ENCODE results near the gene PLPPR3.

PLPPR3 gene, protein sequence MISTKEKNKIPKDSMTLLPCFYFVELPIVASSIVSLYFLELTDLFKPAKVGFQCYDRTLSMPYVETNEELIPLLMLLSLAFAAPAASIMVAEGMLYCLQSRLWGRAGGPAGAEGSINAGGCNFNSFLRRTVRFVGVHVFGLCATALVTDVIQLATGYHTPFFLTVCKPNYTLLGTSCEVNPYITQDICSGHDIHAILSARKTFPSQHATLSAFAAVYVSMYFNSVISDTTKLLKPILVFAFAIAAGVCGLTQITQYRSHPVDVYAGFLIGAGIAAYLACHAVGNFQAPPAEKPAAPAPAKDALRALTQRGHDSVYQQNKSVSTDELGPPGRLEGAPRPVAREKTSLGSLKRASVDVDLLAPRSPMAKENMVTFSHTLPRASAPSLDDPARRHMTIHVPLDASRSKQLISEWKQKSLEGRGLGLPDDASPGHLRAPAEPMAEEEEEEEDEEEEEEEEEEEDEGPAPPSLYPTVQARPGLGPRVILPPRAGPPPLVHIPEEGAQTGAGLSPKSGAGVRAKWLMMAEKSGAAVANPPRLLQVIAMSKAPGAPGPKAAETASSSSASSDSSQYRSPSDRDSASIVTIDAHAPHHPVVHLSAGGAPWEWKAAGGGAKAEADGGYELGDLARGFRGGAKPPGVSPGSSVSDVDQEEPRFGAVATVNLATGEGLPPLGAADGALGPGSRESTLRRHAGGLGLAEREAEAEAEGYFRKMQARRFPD

DNA sequence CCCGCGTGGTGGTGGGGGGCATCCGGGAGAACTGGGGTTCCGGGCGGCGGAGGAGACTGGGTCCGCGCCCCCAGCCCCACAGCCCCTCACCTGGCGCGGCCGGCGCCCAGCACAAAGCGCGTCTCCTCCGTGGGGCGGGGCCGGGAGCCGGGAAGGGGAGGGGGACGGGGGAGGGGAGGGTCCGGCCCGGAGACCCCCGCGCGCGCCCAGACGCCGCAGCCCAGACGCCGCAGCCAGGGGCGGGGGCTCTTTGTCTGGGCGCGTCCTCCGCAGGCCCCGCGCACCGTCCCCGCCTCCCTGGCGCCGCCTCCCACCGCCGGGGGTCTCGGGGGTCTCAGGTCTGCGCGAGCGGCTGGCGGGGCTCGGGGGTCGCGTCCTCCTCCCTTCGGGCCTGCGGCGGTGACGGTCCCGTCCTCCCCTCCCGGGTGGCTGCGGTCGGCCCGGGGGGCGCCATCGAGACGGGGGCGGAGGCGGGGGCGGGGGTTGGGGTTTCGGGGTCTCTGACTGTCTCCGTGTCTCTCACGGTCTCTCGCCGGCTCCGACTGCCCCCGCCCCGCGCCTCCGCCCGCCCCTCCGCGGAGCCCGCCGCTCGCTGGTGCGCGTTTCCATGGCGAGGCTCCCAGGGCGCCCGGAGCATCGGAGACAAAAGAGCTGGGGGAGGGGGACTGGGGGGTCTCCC lies at the start of gene PLPPR3:
TSS of gene PLPPR3 (minus strand) at position 131 of the 679 bp plus-strand sequence. CDS start 396 bp downstream, outside the sequence.
- no peak for DNase-seq (ENCODE audit: low read depth)

- DNase-seq (ENCODE audit: low read depth) = no peak
Measured at GRCh38 chr19:870963-871401, 49.2 kb upstream of the PLPPR3 start.

DNA sequence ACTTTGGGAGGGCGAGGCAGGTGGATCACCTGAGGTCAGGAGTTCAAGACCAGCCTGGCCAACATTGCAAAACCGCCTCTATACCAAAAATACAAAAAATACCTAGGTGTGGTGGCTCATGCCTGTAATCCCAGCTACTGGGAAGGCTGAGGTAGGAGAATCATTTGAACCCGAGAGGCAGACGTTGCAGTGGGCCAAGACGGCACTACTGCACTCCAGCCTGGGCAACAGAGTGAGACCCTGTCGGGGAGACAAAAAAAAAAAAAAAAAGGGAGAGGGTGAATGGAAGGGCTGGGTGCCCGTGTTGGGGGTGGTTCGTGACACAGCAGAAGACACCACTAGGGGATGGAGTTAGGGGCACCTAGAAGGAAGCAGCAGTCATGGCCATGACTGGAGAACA lies 48.6 kb upstream of the PLPPR3 start:
- DNase-seq (ENCODE audit: low read depth) = no peak

- DNase-seq (ENCODE audit: low read depth) = peak; percentile 93
Measured at GRCh38 chr19:869245-870177, 47.8 kb upstream of the PLPPR3 start.

GRCh38 chr19:868458-869244 lies 46.9 kb upstream of the PLPPR3 start:
- no peak for DNase-seq (ENCODE audit: low read depth)

DNA sequence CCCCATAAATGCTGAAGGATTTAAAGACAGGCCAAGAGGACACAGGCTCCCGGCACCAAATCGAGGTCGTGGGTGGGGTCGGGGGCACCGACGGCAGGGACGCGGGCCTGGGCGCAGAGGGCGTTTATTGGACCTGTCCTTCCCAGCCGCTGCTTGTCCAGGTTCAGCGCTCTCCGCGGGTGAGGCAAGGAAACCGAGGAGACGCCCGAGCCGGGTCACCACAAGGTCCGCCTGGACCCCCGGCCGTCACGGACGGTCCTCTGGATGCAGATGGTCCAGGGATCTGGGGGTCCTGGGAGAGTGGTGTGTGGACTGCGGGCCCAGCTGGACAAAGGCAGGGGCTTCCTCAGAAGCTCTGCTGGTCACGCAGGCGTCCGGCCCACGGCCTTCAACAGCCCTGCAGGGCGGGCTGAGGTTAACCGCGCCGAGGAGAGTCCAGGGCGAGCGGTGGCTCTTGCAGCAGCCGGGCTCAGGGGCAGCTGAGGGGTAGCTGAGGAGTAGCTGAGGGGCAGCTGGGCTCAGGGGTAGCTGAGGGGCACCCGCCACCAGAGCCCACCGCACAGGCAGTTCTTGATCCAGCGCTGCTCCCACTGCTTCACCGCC lies 46.2 kb upstream of the PLPPR3 start:
- no peak for DNase-seq (ENCODE audit: low read depth)

DNA sequence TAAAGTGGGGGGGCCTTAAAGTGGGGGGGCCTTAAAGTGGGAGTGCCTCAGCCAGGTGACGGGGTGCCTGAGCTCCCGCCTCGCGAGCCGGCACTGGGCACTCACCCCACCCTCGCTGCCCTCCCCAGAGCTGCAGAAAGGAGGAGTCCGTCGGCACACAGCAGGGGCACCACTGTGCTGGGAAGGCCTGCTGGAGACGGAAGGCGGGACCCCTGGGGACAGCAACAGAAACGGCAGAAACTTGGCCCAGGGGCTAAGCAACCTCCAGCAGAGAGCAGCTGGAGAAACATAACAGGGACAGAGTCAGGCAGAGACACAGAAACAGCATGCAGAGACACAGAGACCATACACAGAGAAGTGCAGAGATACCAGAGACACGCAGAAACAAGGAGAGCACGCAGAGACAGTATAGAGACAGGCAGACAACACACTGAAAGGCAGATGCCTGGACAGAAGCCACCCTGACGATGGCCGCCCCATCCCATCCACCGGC lies 45.6 kb upstream of the PLPPR3 start:
- no peak for DNase-seq (ENCODE audit: low read depth)

DNA sequence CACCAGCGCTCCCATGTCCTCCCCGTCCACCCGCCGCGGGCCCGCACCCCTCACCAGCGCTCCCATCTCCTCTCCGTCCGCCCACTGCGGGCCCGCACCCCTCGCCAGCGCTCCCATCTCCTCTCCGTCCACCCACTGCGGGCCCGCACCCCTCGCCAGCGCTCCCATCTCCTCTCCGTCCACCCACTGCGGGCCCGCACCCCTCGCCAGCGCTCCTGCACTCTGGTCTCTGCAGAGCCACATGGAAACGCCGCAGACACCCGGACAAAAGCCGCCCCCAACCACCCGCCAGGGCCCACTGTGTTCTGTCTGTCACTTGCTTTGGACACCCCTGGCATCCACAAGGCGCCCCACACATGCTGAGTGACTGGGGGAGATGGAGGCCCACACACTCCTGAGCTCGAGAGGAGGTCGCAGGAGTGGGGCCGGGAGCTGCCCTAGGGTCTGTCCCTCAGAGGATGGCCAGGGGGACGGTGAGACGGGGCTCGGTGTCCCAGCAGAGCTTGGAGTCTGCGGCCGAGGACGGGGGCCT lies 45.1 kb upstream of the PLPPR3 start:
- no peak for DNase-seq (ENCODE audit: low read depth)

DNA sequence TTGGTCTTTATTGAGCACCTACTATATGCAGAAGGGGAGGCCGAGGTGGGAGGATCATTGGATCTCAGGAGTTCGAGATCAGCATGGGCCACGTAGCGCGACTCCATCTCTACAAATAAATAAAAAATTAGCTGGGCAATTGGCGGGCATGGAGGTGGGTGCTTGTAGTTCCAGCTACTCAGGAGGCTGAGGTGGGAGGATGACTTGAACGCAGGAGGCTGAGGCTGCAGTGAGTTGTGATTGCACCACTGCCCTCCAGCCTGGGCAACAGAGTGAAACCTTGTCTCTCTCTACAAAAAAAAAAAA lies 41.5 kb upstream of the PLPPR3 start:
- no peak for DNase-seq (ENCODE audit: low read depth)

- no peak for DNase-seq (ENCODE audit: low read depth)
Measured at GRCh38 chr19:862581-863314, 41.0 kb upstream of the PLPPR3 start.

GRCh38 chr19:861756-862580 lies 40.2 kb upstream of the PLPPR3 start:
- no peak for DNase-seq (ENCODE audit: low read depth)

DNA sequence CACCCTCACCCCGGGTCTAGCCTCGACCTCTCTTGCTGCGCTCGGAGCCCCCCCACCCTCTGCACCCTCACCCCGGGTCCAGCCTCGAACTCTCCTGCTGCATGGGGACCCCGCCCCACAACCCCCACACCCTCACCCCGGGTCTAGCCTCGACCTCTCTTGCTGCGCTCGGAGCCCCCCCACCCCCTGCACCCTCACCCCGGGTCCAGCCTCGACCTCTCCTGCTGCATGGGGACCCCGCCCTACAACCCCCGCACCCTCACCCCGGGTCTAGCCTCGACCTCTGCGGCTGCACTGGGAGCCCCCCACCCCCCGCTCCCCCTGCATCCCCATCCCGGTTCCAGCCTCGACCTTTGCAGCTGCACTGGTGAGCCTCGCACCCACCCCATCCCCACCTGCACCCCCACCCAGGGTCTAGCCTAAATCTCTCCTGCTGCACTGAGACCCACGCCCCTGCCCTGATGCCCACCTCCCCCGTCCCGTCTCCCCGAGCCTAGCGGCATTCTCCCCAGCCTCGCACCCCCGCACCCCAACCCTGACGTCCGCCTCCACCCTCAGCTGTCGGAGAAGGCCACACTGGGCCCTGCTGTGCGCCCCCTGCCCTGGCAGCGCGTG lies 39.5 kb upstream of the PLPPR3 start:
- no peak for DNase-seq (ENCODE audit: low read depth)

DNA sequence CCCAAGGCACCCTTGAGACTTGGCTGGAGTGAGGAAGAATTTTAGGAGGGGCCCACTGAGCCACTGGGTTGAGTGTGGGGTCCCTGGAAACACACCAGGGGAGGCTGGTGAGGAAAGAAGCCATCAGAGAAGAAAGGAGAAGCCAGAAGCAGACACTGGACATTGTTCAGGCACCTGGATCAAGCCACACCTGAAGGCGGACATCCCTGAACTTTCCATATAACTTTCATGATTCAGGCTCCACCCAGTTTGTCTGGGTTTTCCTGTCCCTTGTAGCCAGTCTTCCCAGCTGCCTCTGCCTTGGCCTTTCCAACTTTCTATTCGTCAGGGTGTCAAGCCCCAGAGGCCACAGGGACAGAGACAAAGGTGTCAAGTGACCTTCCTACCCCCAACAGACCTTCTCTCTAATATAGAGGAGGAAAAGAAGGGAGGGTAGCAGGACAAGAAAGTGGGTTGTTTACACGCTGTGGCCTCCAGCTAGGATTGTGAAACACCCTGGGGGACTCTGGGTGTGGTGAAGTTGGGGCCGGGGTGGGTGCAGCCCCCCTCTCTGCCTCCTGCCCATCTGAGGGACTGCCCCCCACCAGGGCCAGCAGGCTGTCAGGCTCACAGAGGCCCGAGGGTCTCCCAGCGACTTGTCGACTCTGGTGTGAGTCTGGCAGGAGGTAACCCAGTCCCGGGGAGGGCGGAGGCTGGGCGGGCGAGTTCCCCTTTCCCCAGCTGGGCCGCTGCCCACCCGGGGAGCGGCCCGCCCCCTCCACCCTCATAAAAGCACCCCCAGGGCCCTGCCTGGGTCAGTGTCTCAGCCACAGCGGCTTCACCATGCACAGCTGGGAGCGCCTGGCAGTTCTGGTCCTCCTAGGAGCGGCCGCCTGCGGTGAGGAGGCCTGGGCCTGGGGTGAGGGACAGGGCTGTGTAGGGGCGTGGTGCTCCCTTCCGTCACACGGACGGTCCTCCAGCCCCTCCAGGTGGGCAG lies 37.4 kb upstream of the PLPPR3 start, which contains the start of gene CFD:
TSS of gene CFD (plus strand) at position 797 of the 976 bp plus-strand sequence. CDS start at position 823, 26 bp downstream.
- DNase-seq (ENCODE audit: low read depth) = no peak

DNA sequence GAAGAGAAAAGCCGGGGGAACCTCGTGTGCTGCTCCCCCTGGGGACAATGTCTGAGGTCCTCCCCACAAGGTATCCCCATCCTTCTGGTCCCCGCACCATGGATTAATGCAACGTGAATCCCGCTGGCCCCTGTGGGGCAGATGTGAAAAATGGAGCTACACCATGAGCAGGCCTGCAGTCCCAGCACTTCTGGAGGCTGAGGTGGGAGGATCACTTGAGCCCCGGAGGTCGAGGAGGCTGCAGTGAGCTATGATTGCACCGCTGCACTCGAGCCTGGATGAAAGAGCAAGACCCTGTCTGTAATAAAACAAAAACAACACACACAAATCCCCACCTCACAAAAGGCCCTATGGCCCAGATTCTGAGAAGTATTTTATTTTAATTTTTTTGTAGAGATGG lies 36.5 kb upstream of the PLPPR3 start:
- no peak for DNase-seq (ENCODE audit: low read depth)

DNA sequence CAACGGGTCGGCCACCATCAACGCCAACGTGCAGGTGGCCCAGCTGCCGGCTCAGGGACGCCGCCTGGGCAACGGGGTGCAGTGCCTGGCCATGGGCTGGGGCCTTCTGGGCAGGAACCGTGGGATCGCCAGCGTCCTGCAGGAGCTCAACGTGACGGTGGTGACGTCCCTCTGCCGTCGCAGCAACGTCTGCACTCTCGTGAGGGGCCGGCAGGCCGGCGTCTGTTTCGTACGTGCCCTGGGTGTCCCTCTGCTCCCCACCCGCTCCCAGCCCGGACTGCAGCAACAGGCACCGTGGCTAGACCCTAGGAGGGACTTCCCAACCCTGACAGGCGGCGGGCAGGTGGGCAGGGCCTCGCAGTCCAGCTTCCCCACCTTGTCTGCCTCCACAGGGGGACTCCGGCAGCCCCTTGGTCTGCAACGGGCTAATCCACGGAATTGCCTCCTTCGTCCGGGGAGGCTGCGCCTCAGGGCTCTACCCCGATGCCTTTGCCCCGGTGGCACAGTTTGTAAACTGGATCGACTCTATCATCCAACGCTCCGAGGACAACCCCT lies 33.9 kb upstream of the PLPPR3 start:
- DNase-seq (ENCODE audit: low read depth) = no peak

GRCh38 chr19:855142-855541 lies 33.4 kb upstream of the PLPPR3 start:
- DNase-seq (ENCODE audit: low read depth) = no peak

Measured in stromal cell of bone marrow (primary cell).